Limb (tissue), 2 donors: ENCODE results near the gene MED16.

Source experiments
- DNase-seq, 2 donors: peaks; one replicate each; pipeline ENCODE4 v3.0.0-alpha.2; 2016; ENCODE audit errors: extremely low spot score in 2 of 2

Gene MED16

GRCh38 chr19:927780-928401 is 34.9 kb upstream of the MED16 start:
- DNase-seq = no peak

- peak in 1 of 2 donors; percentile 67 for DNase-seq
Measured at GRCh38 chr19:927351-927779, 34.4 kb upstream of the MED16 start.

- DNase-seq = peak in 1 of 2 donors; percentile 72
Measured at GRCh38 chr19:926589-927350, 33.8 kb upstream of the MED16 start.

DNA sequence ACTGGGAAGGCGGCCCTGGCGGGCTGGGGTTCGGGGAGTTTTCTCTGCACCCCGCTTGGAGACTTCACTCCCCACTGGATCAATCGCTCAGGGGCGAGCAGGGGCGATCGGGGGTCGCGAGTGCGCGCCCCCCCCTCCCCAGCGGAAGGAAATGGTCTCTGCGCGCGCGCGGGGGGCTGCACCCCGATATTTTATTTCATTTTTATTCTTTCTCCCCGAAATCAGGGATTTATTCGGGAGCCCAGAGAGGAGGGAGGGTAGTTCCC is 33.3 kb upstream of the MED16 start:
- DNase-seq = no peak

DNA sequence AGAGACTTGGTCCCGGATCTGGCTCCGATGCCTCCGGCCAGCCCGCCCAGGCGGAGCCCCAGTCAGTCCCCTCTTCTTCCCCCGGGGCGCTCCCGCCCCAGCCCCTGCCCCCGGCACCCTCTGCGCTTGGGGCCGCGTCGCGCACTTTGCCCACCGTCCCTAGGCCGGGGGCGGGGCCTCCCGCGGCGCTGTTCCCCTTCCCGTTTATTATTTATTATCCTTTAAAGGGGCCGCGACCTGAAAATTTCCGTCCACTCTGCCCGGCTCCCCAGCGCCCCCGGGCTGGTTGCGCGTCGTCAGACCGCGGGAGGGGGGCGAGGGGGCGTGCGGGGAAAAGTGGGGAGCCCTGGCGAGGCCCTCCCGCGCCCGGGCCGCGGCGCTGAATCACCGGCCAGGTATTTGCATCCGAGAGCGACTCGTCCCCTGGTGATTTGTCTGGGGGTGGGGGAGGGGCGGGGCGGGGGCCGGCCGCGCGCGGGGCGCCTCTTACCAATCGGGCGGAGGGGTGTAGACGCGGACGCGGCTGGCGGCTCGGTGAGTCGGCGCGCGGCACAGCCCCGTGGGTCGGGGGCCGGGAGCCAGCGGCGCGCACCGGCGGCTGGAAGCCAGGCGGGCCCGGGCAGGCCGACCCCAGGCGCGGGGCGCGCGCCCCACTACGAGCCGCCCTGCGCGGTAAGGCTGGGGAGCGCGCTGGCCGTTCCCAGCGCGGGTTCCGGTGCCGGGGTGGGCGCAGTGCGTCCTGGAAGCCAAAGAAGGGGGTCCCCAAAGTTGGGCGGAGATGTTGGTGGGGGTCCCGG is 32.7 kb upstream of the MED16 start, which contains the start of gene ARID3A:
Gene ARID3A, plus strand, starts transcription at position 510 of the 797 bp plus-strand sequence. CDS start 3,494 bp downstream, outside the sequence.
- DNase-seq = peak; percentile 87 to 92

DNA sequence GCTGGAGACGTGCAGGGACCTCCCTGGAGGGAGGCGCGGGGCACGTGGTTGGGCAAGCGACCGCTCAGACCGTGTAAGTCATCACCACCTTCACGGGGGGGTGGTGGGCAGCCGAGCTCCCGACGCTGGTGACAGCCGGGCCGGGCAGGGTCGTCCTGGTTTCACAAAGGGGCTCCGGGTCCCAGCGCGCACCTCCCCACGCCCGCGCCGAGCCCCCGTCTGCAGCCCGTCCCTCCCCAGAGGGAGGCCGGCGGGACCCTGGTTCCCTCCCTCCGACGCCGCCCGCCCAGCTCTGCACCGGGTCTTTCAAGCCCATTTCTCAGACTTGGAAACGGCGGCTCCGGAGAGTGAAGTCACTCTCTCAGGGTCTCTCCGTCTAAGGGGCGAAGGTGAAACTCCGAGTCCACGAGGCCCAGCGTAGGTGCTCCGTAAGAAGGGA is 32.1 kb upstream of the MED16 start:
- peak in 1 of 2 donors; percentile 74 for DNase-seq

- no peak for DNase-seq
Measured at GRCh38 chr19:924553-925086, 31.6 kb upstream of the MED16 start.

- DNase-seq = peak in 1 of 2 donors; percentile 62
Measured at GRCh38 chr19:920051-920864, 27.3 kb upstream of the MED16 start.

GRCh38 chr19:919199-920050 is 26.4 kb upstream of the MED16 start:
- DNase-seq = peak in 1 of 2 donors; percentile 48

DNA sequence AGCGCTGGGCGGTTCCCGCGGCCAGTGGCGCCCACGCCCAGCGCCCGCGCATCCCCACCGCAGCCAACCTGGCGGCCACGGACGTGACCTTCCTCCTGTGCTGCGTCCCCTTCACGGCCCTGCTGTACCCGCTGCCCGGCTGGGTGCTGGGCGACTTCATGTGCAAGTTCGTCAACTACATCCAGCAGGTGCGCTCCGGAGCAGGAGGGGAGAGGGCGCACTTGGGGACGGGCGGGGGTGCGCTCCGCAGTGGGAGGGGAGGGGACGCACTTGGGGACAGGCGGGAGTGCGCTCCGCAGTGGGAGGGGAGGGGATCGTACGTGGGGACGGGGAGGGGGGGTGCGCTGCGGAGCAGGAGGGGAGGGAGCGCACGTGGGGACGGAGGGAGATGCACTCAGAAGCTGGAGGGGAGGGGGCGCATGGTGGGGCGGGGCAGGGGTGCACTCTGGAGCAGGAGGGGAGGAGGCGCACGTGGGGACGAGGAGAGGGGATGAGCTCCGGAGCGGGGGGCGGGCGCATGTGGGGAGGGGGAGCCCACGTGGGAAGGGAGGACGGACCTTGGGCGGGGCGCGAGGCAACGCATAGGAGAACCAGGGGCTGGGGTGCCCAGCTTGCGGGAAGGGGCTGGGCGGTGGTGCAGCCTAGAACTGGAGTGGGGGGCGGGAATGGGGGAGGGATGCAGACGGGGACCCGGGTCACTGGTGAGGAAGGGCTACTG is 25.7 kb upstream of the MED16 start:
- peak in 1 of 2 donors; percentile 46 for DNase-seq

GRCh38 chr19:918152-918437 is 25.1 kb upstream of the MED16 start:
- no peak for DNase-seq

DNA sequence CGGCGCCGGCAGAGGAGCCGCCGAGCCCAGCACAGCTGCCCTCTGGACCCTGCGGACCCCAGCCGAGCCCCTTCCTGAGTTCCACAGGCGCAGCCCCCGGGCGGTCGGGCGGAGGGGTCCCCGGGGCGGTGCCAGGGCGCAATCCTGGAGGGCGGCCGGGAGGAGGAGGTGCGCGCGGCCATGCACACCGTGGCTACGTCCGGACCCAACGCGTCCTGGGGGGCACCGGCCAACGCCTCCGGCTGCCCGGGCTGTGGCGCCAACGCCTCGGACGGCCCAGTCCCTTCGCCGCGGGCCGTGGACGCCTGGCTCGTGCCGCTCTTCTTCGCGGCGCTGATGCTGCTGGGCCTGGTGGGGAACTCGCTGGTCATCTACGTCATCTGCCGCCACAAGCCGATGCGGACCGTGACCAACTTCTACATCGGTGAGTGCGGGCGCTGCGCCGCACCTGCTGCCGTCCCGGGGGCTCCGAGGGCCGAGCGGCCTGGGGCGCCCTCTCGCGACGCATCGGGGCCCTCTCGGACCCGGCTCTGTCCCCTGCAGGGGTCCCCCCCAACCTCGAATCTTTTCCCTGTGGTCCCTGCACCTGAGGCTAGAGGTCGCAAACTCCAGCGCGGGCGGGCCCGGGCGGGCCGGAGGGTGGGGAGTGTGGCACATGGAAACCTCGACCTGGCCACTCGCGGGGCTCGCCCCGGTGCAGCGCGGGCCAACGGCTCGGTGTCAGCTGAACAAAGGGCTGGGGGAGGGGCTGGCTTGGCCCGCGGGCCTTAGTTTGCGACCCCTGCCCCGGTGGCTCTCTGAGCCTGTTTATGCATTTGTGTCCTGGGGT is 24.6 kb upstream of the MED16 start, which contains the start of gene KISS1R:
Gene KISS1R, plus strand, starts transcription at position 11 of the 829 bp plus-strand sequence. Its CDS starts 170 bp downstream, at position 181.
- peak in 1 of 2 donors; percentile 64 for DNase-seq

DNA sequence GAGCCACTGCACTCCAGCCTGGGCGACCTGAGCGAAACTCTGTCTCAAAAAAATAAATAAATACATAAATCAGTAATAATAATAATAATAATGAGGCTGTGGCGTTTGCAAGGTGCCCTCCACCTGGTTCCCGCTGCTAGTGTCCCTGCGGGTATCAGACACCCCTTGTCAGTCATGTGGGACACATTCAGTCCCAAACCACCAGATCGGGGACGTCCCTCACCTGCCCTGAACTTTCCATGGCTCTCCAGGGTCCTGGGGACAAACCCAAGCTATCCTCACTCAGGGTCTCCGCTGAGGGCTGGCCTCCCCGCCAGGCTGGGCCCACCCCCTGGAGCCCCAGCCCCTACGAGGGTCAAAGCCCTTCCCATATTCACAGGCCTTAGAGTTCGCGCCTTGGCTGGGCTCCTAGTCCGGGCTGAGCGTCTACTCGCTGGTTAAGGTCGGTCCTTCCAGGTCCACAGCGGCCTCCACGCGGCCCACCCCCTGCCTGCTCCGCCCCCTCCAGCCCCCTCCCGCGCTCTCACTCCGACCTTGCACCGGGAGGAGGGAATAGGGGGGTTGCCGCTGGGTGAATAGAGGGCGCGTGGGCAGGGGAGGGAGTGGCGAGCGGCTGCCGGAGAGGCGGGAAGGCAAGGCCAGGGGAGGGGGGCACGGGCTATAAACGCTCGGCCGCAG is 23.8 kb upstream of the MED16 start:
- peak in 1 of 2 donors; percentile 56 for DNase-seq

DNA sequence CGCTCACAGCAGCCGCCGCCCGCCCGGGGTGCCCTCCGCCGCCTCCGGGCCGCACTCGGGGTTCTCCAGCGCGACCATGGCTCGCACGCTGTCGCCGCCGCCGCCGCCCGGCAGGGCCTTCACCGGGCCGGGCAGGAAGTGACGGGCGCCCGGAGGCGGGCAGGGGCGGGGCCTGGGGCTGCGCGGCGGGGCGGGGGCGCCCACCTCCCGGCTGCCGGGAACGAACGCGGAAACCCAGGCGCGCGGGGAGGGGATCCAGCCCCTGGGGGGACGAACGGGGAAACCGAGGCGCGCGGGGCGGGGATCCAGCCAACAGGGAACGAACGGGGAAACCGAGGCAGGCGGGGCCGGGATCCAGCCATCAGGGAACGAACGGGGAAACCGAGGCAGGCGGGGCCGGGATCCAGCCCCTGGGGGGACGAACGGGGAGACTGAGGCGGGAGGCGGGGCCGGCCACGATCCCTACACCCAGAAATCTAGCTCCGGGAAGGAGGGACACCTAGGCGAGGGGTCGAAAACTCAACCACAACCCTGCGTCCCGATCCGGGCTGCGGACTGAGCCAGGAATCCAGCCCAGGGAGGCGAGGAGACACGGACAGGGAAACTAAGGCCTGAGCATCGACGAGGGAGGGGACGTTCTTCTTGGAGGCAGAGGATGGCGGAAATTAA is 20.2 kb upstream of the MED16 start, which contains the start of gene R3HDM4:
Gene R3HDM4, minus strand, starts transcription at position 140 of the 669 bp plus-strand sequence. Its CDS starts 62 bp downstream, at position 78.
- DNase-seq = peak in 1 of 2 donors; percentile 91

- DNase-seq = no peak
Measured at GRCh38 chr19:912181-913079, 19.4 kb upstream of the MED16 start.
